Body of pancreas (tissue), 4 donors: Measurements from ENCODE around the gene NBAS.

ENCODE experiments used
- POLR2A ChIP-seq, 3 donors: fragments of 450-650 bp; IDR thresholded peaks; one replicate each; pipeline ENCODE4 v1.6.1; 2016; ENCODE audit warnings: antibody characterized with exemption in 3 of 3, mild to moderate bottlenecking in 2 of 3
- TF ChIP-seq, protein P1 (sequence below), 7 experiments: fragments of 450-650 bp in 4 of 7; fragments of 200-600 bp in 3 of 7; sonication (generic) in 3 of 7; IDR thresholded peaks; one replicate each; pipeline ENCODE4 v1.5.1; 2016 to 2019; ENCODE audit warnings: antibody characterized with exemption in 7 of 7

DNA sequence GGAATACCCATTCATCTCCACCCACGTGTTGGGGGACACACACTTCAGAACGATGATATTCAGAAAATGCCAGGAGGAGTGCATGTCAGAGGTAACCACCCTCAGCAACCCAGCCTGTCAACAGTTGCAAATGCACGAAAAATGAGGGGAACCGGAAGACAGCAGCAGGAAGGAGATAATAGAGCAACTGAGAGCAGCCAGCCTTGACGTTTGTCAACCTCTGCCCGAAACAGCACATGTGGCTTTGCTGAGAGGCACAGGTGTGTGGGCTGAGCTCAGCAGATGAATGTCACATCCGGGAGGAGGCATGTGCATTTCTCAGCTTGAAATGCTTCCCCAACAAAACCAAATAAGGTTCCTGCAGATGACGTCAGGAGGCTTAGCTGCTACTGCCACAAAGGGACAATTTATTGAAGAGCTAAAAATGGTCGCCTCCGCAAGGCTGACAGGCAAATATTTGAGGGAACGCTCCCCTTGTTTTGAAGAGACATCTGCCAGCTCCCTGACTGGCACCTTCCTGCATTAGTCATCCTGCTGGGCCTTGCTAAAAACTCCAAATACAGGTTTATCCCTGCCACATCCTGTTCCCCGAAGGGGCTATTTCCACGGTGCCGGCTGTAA, 419.0 kb downstream of the NBAS start:
- TF ChIP-seq, protein P1, sequence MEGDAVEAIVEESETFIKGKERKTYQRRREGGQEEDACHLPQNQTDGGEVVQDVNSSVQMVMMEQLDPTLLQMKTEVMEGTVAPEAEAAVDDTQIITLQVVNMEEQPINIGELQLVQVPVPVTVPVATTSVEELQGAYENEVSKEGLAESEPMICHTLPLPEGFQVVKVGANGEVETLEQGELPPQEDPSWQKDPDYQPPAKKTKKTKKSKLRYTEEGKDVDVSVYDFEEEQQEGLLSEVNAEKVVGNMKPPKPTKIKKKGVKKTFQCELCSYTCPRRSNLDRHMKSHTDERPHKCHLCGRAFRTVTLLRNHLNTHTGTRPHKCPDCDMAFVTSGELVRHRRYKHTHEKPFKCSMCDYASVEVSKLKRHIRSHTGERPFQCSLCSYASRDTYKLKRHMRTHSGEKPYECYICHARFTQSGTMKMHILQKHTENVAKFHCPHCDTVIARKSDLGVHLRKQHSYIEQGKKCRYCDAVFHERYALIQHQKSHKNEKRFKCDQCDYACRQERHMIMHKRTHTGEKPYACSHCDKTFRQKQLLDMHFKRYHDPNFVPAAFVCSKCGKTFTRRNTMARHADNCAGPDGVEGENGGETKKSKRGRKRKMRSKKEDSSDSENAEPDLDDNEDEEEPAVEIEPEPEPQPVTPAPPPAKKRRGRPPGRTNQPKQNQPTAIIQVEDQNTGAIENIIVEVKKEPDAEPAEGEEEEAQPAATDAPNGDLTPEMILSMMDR (IDR thresholded peaks at IDR 0.05): no peak
- TF ChIP-seq POLR2A (IDR thresholded peaks at IDR 0.05): no peak
